ENCODE measurements around the gene TMC7.

- TF ChIP-seq CTCF (IDR thresholded peaks at IDR 0.05), result no peak
- no peak for TF ChIP-seq POLR2A (IDR thresholded peaks at IDR 0.05)
Observed at GRCh38 chr16:19109288-19109664, 125.5 kb downstream of the TMC7 start.

All from prostate gland (tissue), 2 donors.